GM12878 (cell line): ENCODE measurements around the gene PCNP.
A peak's percentile ranks its signal among the peaks of the same experiment; 100 is the strongest.

Experiments
- BHLHE40 ChIP-seq, 2 experiments: fragments of 450-650 bp in 1 of 2; IDR thresholded peaks; 2 replicates each; pipeline ENCODE4 v1.6.1; 2011 to 2017; ENCODE audit warnings: low read depth in 2 of 2, borderline replicate concordance in 1 of 2, improper control_type of control experiment in 1 of 2, low read length in 1 of 2, mild to moderate bottlenecking in 1 of 2
- FOXK2 ChIP-seq: fragments of 450-650 bp; IDR thresholded peaks from 2 replicates; pipeline ENCODE4 v1.6.1; 2017; ENCODE audit warnings: mild to moderate bottlenecking, moderate library complexity
- POLR2A ChIP-seq: IDR thresholded peaks from 2 replicates; pipeline ENCODE4 v1.6.1; 2011; ENCODE audit warnings: low read depth, mild to moderate bottlenecking, low read length
- RB1 ChIP-seq: fragments of 450-650 bp; formaldehyde crosslinking; IDR thresholded peaks from 2 replicates; pipeline ENCODE4 v1.6.1; 2017; ENCODE audit warnings: mild to moderate bottlenecking, borderline replicate concordance
- RBBP5 ChIP-seq: fragments of 200-600 bp; sonication (generic); conservative IDR thresholded peaks from 2 replicates; pipeline ENCODE4 v1.6.1; 2016
- RFX5 ChIP-seq: IDR thresholded peaks from 2 replicates; pipeline ENCODE4 v1.6.1; 2011; ENCODE audit warnings: low read depth, low read length, improper control_type of control experiment
- TF ChIP-seq, protein P1 (sequence below): fragments of 150-350 bp; IDR thresholded peaks from 2 replicates; pipeline ENCODE4 v1.6.1; 2016; ENCODE audit warnings: low read depth, low read length
- TF ChIP-seq, protein P2 (sequence below), 3 experiments: IDR thresholded peaks in 2 of 3; conservative IDR thresholded peaks in 1 of 3; 2 replicates each; pipeline ENCODE4 v1.5.1; 2011; ENCODE audit warnings: low read depth in 3 of 3, low read length in 3 of 3, mild to moderate bottlenecking in 3 of 3, control low read depth in 2 of 3, moderate library complexity in 2 of 3, inconsistent platforms in 1 of 3, mixed read lengths in 1 of 3; ENCODE audit not compliant: control insufficient read depth in 2 of 3, insufficient read depth in 1 of 3; ENCODE audit errors: extremely low read depth in 1 of 3
- TF ChIP-seq, protein P3 (sequence below): fragments of 450-650 bp; IDR thresholded peaks from 2 replicates; pipeline ENCODE4 v1.6.1; 2018; ENCODE audit warnings: mild to moderate bottlenecking, low read depth, moderate library complexity; ENCODE audit not compliant: partially characterized antibody
- TF ChIP-seq, protein P4 (sequence below): fragments of 450-650 bp; formaldehyde crosslinking; IDR thresholded peaks from 2 replicates; pipeline ENCODE4 v1.4.0; 2020; ENCODE audit warnings: mild to moderate bottlenecking, moderate library complexity

DNA sequence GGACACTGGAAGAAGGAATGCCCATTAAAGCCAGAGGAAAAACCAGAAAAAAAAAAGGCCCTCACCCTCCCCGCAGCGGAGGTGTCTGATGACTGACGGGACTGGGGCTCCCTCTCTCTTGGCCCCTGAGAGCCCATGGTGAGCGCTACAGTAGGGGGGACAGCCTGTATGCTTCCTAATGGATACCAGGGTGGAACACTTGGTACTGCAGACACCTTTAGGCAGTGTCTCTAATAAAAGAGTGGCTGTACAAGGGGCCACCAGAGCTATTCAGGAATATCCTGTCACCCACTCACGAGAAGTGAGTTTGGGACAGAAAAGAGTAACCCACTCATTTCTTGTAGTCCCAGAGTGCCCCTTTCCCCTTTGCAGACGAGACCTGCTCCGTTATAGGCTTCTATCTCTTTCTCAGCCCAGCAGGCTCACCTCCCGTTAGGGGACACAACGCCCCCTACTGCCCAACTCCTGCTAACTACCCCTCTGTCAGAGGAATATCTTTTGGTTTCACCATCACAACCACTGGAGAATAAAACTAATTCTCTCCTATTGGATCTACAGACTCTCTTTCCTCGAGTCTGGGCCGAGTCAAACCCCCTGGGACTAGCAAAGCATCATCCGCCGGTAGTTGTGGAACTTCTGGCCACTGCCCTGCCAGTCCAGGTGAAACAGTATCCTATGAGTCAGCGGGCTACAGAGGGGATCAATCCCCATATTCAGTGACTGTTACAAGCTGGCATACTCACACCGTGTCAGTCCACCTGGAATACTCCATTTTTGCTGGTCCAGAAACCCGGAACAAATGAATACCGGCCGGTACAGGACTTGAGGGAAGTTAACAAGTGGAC is 62.2 kb downstream of the PCNP start:
- TF ChIP-seq, protein P1, sequence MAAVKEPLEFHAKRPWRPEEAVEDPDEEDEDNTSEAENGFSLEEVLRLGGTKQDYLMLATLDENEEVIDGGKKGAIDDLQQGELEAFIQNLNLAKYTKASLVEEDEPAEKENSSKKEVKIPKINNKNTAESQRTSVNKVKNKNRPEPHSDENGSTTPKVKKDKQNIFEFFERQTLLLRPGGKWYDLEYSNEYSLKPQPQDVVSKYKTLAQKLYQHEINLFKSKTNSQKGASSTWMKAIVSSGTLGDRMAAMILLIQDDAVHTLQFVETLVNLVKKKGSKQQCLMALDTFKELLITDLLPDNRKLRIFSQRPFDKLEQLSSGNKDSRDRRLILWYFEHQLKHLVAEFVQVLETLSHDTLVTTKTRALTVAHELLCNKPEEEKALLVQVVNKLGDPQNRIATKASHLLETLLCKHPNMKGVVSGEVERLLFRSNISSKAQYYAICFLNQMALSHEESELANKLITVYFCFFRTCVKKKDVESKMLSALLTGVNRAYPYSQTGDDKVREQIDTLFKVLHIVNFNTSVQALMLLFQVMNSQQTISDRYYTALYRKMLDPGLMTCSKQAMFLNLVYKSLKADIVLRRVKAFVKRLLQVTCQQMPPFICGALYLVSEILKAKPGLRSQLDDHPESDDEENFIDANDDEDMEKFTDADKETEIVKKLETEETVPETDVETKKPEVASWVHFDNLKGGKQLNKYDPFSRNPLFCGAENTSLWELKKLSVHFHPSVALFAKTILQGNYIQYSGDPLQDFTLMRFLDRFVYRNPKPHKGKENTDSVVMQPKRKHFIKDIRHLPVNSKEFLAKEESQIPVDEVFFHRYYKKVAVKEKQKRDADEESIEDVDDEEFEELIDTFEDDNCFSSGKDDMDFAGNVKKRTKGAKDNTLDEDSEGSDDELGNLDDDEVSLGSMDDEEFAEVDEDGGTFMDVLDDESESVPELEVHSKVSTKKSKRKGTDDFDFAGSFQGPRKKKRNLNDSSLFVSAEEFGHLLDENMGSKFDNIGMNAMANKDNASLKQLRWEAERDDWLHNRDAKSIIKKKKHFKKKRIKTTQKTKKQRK = no peak
- TF ChIP-seq POLR2A (no peak), BHLHE40 (IDR thresholded peaks at IDR 0.05; ENCODE audit: borderline replicate concordance in 1 of 2, low read depth in 2 of 2, low read length in 1 of 2) (no peak), RBBP5 (no peak), FOXK2 (no peak), RFX5 (no peak), RB1 (no peak)
- TF ChIP-seq, protein P2, sequence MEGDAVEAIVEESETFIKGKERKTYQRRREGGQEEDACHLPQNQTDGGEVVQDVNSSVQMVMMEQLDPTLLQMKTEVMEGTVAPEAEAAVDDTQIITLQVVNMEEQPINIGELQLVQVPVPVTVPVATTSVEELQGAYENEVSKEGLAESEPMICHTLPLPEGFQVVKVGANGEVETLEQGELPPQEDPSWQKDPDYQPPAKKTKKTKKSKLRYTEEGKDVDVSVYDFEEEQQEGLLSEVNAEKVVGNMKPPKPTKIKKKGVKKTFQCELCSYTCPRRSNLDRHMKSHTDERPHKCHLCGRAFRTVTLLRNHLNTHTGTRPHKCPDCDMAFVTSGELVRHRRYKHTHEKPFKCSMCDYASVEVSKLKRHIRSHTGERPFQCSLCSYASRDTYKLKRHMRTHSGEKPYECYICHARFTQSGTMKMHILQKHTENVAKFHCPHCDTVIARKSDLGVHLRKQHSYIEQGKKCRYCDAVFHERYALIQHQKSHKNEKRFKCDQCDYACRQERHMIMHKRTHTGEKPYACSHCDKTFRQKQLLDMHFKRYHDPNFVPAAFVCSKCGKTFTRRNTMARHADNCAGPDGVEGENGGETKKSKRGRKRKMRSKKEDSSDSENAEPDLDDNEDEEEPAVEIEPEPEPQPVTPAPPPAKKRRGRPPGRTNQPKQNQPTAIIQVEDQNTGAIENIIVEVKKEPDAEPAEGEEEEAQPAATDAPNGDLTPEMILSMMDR (IDR thresholded peaks at IDR 0.05 in 2 of 3, conservative IDR thresholded peaks at IDR 0.05 in 1 of 3; ENCODE audit: control insufficient read depth in 2 of 3, extremely low read depth in 1 of 3, insufficient read depth in 1 of 3, low read depth in 3 of 3, low read length in 3 of 3) = peak; percentile 63 to 67 (median 65)
- TF ChIP-seq, protein P3, sequence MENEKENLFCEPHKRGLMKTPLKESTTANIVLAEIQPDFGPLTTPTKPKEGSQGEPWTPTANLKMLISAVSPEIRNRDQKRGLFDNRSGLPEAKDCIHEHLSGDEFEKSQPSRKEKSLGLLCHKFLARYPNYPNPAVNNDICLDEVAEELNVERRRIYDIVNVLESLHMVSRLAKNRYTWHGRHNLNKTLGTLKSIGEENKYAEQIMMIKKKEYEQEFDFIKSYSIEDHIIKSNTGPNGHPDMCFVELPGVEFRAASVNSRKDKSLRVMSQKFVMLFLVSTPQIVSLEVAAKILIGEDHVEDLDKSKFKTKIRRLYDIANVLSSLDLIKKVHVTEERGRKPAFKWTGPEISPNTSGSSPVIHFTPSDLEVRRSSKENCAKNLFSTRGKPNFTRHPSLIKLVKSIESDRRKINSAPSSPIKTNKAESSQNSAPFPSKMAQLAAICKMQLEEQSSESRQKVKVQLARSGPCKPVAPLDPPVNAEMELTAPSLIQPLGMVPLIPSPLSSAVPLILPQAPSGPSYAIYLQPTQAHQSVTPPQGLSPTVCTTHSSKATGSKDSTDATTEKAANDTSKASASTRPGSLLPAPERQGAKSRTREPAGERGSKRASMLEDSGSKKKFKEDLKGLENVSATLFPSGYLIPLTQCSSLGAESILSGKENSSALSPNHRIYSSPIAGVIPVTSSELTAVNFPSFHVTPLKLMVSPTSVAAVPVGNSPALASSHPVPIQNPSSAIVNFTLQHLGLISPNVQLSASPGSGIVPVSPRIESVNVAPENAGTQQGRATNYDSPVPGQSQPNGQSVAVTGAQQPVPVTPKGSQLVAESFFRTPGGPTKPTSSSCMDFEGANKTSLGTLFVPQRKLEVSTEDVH = no peak
- TF ChIP-seq, protein P4, sequence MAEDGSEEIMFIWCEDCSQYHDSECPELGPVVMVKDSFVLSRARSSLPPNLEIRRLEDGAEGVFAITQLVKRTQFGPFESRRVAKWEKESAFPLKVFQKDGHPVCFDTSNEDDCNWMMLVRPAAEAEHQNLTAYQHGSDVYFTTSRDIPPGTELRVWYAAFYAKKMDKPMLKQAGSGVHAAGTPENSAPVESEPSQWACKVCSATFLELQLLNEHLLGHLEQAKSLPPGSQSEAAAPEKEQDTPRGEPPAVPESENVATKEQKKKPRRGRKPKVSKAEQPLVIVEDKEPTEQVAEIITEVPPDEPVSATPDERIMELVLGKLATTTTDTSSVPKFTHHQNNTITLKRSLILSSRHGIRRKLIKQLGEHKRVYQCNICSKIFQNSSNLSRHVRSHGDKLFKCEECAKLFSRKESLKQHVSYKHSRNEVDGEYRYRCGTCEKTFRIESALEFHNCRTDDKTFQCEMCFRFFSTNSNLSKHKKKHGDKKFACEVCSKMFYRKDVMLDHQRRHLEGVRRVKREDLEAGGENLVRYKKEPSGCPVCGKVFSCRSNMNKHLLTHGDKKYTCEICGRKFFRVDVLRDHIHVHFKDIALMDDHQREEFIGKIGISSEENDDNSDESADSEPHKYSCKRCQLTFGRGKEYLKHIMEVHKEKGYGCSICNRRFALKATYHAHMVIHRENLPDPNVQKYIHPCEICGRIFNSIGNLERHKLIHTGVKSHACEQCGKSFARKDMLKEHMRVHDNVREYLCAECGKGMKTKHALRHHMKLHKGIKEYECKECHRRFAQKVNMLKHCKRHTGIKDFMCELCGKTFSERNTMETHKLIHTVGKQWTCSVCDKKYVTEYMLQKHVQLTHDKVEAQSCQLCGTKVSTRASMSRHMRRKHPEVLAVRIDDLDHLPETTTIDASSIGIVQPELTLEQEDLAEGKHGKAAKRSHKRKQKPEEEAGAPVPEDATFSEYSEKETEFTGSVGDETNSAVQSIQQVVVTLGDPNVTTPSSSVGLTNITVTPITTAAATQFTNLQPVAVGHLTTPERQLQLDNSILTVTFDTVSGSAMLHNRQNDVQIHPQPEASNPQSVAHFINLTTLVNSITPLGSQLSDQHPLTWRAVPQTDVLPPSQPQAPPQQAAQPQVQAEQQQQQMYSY (CRISPR knock-in tag) = no peak
